Retinal pigment epithelial cell (primary cell): ENCODE measurements around the gene KCNJ10.

Experiments used
- DNase-seq: peaks from one replicate; pipeline ENCODE4 v3.0.0-alpha.2; 2010; ENCODE audit warnings: low read depth
- H3K4me3 ChIP-seq: 2 replicates; pipeline ENCODE4 v1.5.1; 2011; ENCODE audit warnings: mild to moderate bottlenecking, low read length, control low read depth, moderate library complexity
- CTCF ChIP-seq: conservative IDR thresholded peaks from 2 replicates; pipeline ENCODE4 v1.5.1; 2011; ENCODE audit warnings: low read depth, low read length, control low read depth, inconsistent platforms

KCNJ10 gene

GRCh38 chr1:159974350-159974965 lies 95.5 kb downstream of the KCNJ10 start:
- no peak for DNase-seq
- H3K4me3 ChIP-seq = no peak overlapping the region
- no peak for TF ChIP-seq CTCF

GRCh38 chr1:159973350-159973940 lies 96.5 kb downstream of the KCNJ10 start:
- H3K4me3 ChIP-seq = no peak overlapping the region
- DNase-seq = no peak
- no peak for TF ChIP-seq CTCF

- DNase-seq = no peak
- H3K4me3 ChIP-seq = no peak overlapping the region
- TF ChIP-seq CTCF = no peak
Observed at GRCh38 chr1:159972443-159973205, 97.3 kb downstream of the KCNJ10 start.

GRCh38 chr1:159970932-159971342 lies 99.0 kb downstream of the KCNJ10 start:
- no peak for DNase-seq
- TF ChIP-seq CTCF = no peak
- no peak overlapping the region for H3K4me3 ChIP-seq

GRCh38 chr1:159968901-159969300 lies 101.1 kb downstream of the KCNJ10 start:
- no peak for DNase-seq
- H3K4me3 ChIP-seq = no peak overlapping the region
- no peak for TF ChIP-seq CTCF

- no peak overlapping the region for H3K4me3 ChIP-seq
- DNase-seq = no peak
- TF ChIP-seq CTCF = no peak
Observed at GRCh38 chr1:159965263-159965662, 104.7 kb downstream of the KCNJ10 start.
